LNCaP clone FGC (cell line): Measurements from ENCODE around the gene CPEB4.
A peak's percentile ranks its signal among the peaks of the same experiment; 100 is the strongest.

ENCODE experiments used
- DNase-seq: peaks from one replicate; pipeline ENCODE4 v3.0.0-alpha.2; 2011; ENCODE audit warnings: low read depth
- H3K4me3 ChIP-seq: 2 replicates; pipeline ENCODE4 v1.5.1; 2011; ENCODE audit warnings: mild to moderate bottlenecking, low read depth, low read length, control low read depth
- CTCF ChIP-seq: IDR thresholded peaks from 2 replicates; pipeline ENCODE4 v1.5.1; 2012; ENCODE audit warnings: mild to moderate bottlenecking; ENCODE audit not compliant: control insufficient read depth, insufficient read depth; ENCODE audit errors: extremely low read depth

CPEB4 gene

GRCh38 chr5:173915310-173916014, 27.3 kb downstream of the CPEB4 start:
- TF ChIP-seq CTCF = no peak
- no peak for DNase-seq
- H3K4me3 ChIP-seq = no peak overlapping the region

GRCh38 chr5:173916233-173916632, 28.1 kb downstream of the CPEB4 start:
- TF ChIP-seq CTCF = no peak
- H3K4me3 ChIP-seq = no peak overlapping the region

GRCh38 chr5:173917788-173918786, 29.9 kb downstream of the CPEB4 start:
- peak; percentile 63 for DNase-seq
- TF ChIP-seq CTCF = no peak
- H3K4me3 ChIP-seq = peak overlapping the region; percentile 52

More at GRCh38 chr5:173916233-173916632, 28.1 kb downstream of the CPEB4 start:
- DNase-seq = no peak

- TF ChIP-seq CTCF = no peak
- DNase-seq = no peak
- H3K4me3 ChIP-seq = peak overlapping the region; percentile 52; the same call in 1 of the 2 replicates
Measured at GRCh38 chr5:173919443-173919842, 31.3 kb downstream of the CPEB4 start.

- no peak overlapping the region for H3K4me3 ChIP-seq
- no peak for TF ChIP-seq CTCF
- DNase-seq = no peak
Measured at GRCh38 chr5:173920024-173920753, 32.0 kb downstream of the CPEB4 start.

- no peak for DNase-seq
- TF ChIP-seq CTCF = no peak
Measured at GRCh38 chr5:173920866-173921555, 32.9 kb downstream of the CPEB4 start.

More at GRCh38 chr5:173920866-173921555, 32.9 kb downstream of the CPEB4 start:
- no peak overlapping the region for H3K4me3 ChIP-seq
